Stimulated activated CD8-positive, alpha-beta memory T cell treated with anti-CD3 and anti-CD28 coated beads, Interleukin-2, amount 100 ng/mL, for 1 hour (primary cell): ENCODE results near the gene IGF2R.

Experiments used
- DNase-seq, 2 donors: peaks; one replicate each; pipeline ENCODE4 v3.0.0-alpha.2; 2020; ENCODE audit warnings: low read depth in 2 of 2

Gene IGF2R

DNA sequence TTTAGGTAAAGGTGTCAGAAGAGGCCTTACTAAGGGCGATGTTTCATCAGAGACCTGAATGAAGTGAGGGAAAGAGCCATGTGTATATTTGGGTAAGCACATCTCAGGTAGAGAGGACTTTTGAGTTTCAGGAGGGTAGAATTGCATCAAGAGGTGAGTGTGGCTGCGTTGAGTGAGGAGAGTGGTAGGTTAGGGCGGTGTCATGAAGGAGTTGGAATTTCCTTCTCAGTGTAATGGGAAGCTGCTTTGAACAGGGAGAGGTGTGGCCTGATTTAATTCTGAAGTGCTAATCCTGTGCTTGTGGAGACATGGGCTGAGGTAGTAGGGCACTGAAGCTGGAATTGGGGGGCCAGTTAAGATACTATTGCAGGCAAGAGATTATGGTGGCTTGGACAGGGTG is 53.9 kb downstream of the IGF2R start:
- no peak for DNase-seq

- no peak for DNase-seq
Measured at GRCh38 chr6:160024152-160024551, 55.3 kb downstream of the IGF2R start.

DNA sequence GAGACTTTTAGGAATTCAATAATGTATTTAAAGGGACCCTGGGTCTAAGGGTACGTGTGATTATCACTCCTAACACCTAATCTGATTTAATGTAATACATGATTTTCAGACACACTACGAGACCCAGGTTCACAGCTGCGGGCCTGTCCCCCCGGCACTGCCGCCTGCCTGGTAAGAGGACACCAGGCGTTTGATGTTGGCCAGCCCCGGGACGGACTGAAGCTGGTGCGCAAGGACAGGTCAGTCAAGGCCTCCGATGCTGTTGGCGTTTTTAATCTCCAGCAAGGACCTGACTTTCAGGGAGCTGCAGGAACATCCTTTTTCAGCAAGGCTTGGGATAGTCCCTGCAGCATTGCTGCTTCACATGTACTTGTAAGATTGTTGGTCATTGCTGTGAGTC is 58.2 kb downstream of the IGF2R start:
- DNase-seq: no peak

GRCh38 chr6:160027931-160028330 is 59.0 kb downstream of the IGF2R start:
- no peak for DNase-seq

DNA sequence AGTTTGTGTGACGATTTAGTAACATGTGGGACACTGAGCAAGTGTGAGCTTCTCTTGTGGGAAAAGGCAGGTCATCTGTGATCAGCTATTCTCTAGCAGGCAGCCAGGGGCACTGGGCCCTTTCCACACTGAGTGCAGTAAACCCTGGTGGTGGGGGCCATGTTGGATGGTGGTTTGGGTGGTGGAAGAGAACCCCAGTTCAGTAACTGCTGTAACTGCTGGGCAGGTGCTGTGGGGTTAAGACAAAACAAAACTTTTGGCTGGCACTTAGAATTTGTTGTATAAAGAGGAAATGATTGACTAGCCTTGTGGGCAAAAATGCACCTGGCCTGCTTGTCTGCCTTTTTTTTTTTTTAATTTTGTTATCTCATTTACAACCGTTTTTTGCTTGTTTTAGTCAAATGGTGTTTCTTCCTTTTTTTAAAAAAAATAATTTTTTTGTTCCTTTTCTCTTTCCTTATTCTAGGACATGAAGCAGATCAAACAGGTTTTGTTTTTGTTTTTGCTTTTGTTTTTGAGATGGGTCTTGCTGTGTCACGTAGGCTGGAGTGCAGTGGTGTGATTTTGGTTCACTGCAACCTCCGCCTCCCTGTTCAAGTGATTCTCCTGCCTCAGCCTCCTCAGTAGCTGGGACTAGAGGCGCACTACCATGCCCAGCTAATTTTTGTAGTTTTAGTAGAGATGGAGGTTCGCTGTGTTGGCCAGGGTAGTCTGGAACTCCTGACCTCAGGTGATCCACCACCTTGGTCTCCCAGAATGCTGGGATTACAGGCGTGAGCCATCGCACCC is 59.8 kb downstream of the IGF2R start:
- no peak for DNase-seq

DNA sequence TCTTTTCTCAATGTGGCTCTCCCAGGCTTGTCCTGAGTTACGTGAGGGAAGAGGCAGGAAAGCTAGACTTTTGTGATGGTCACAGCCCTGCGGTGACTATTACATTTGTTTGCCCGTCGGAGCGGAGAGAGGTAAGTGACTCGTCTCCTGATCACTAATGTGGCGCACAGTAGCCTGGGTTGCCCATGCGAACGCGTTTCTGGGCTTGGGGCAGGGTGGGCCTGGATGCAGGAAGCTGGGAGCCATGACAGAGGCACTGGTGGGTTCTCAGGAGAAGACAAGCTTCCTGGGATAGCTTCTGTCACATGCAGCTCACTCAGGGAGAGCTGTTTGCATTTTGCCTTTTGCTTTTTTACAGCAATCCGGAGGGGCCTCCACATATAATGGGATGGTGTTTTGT is 60.6 kb downstream of the IGF2R start:
- no peak for DNase-seq

- DNase-seq: no peak
Measured at GRCh38 chr6:160030103-160030502, 61.2 kb downstream of the IGF2R start.

- DNase-seq: no peak
Measured at GRCh38 chr6:160031442-160031841, 62.6 kb downstream of the IGF2R start.

DNA sequence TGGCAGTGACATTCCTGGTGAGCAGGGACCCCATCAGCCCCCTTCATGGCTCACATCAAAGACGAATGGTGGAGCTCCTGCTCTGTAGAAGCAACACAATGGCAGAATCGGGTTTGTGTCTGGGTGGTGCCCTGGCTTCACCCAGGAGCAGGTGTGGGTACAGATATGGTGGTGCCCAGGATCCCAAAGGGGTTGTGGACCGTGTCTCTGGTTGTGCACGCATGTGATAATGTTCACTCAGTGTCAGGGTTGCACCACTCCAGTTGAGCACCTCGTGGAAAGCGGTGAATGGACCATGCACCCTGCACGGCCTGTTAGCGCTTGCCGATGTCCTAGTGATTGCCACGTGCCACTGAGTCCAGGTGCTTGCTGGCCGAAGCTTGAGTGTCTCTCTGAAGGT is 63.0 kb downstream of the IGF2R start:
- no peak for DNase-seq

DNA sequence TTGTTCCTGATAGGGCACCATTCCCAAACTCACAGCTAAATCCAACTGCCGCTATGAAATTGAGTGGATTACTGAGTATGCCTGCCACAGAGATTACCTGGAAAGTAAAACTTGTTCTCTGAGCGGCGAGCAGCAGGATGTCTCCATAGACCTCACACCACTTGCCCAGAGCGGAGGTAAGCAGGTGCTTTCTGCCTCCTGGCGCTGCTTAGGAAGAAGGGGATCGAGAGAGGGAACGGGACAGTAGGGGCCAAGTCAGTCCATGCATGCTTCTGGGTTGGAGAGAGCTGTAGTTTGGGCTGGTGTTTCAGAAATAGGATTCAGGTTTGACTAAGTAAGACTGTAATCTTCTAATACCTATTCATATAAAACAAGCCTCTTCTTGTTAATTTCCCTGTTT is 63.7 kb downstream of the IGF2R start:
- DNase-seq: no peak

GRCh38 chr6:160034036-160034930 is 65.4 kb downstream of the IGF2R start:
- no peak for DNase-seq

DNA sequence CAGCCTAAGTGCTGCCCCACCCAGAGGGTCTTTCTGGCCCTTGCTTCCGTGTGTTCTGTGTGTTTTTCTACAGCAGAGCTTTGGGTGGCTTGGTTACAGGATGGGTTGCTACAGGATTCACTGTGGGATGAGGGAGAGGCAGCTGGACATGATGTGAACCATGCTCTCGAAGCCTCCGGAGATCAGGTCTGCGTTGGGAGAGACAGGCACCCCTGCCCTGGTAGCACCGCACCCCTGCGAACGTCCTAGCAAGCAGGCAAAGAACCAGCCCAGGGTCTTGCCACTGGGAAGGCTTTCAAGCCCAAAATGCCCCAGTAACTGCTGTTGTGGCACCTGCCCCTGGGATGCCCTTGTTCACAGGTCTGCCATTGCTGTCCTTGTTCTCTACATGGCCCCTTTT is 66.4 kb downstream of the IGF2R start:
- DNase-seq: no peak

DNA sequence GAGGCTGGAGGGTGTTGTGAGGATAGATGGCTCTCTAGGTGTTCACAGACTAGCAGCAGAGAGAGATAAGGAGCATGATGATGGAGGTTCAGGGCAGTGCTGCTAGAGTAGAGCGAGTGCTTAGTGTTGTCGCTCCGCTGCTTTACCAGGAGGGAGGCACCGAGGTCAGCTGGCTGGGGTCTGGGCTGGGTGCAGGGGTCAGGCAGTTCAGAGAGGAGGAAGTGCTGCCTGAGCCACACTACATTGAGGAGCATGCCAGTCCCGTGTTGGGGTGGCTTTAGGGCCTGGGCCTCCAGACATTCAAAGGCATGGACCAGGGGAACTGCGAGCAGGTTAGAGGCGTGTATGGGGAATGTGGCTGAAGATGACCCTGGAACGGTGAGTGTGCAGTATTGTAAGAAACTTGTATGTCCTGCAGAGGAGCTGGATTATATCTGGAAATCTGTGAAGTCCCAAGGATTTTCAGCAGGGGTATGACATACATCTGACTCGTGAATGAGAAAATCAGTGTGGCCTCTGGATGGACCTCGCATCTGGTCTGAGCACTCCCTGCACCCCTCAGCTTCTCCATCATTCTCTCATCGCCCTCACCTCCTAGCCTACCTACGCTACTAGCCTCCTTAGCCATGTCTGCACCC is 66.9 kb downstream of the IGF2R start:
- DNase-seq: no peak

- DNase-seq: no peak
Measured at GRCh38 chr6:160036331-160036695, 67.4 kb downstream of the IGF2R start.

DNA sequence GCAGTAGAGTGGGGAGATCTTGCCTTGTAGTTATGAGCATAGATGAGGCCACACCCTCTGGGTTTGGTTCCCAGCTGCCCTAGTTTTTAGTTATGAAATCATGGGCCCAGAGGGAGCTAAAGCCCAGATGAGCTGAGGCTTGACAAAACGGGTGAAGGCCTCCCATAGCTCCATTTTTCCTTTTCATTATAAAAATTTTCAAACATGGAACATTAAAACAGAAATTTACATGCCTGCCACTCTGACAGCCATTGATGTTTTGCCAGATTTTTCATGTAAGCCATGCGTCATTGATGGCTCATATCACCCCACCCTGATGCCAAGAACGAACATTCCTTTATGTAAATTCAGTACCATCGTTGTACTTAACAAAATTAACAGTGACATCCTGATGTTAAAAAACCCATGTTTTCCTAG is 67.9 kb downstream of the IGF2R start:
- DNase-seq: no peak

- no peak for DNase-seq
Measured at GRCh38 chr6:160038479-160038878, 69.6 kb downstream of the IGF2R start.

- DNase-seq: no peak
Measured at GRCh38 chr6:160039441-160039840, 70.6 kb downstream of the IGF2R start.

GRCh38 chr6:160040055-160040454 is 71.2 kb downstream of the IGF2R start:
- no peak for DNase-seq

GRCh38 chr6:160040527-160041264 is 71.8 kb downstream of the IGF2R start:
- no peak for DNase-seq

- DNase-seq: no peak
Measured at GRCh38 chr6:160041608-160042007, 72.7 kb downstream of the IGF2R start.

DNA sequence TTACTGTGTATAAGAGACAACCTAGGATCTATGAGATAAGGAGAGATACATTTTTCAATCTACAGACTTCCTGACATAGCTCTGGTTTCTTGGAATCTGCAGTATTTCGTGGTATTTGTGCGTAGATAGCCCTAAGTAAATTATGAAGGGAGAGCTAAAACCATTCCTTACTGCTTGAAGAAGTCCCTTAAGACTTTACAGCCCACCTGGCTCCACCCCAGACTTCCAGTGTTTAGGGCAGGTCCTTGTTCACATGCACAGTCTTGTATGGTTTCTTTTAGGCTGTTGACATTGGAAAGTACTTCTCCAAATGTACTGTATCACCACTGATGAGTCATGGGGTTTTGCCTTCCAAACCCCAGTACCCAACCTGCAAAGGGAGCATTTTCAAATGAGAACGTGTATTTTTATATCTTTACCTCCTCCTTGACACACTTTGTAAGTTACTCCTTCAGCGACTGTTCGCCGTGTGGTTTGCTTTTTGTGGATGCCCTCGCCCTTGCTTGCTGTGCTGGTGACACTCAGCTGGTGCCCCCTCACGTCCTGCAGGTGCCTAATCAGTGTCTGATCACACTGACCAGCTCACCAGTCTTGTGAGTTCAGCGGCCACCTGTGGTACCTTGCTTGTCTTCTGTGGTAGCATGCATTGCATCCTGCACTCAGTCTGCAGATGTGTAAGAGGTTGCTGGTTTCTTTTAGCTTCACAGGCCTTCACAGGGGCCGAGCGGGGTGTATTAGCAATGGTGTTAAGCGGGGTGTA is 73.3 kb downstream of the IGF2R start:
- DNase-seq: no peak
